CD8-positive, alpha-beta memory T cell (primary cell): ENCODE results near the gene ITSN1. TPM values are rescaled to one million over a fixed set of nuclear protein-coding genes. Genes with fewer than 3 reads are reported as not detected.
"Not testable (repeated sequence)": the region's sequence is repeated elsewhere in the genome, so short reads cannot be mapped to it uniquely, and the experiment has no call there.

Experiments
- CTCF ChIA-PET: fragments of 350-600 bp; sonication (Branson Sonifier 250); formaldehyde crosslinking; loops from one replicate; lab custom pipeline; 2021; ENCODE audit warnings: antibody characterized with exemption; lab: Charles Lee
- POLR2A ChIA-PET: fragments of 350-600 bp; sonication (Branson Sonifier 250); formaldehyde crosslinking; loops from one replicate; lab custom pipeline; 2021; ENCODE audit warnings: antibody characterized with exemption; lab: Charles Lee
- DNase-seq, 5 donors: peaks; one replicate each; pipeline versions ENCODE4 v3.0.0 to v3.0.0-alpha.2; 2020 to 2022; ENCODE audit warnings: mixed read lengths in 1 of 5
- H3K27ac ChIP-seq: one replicate; pipeline ENCODE4 v1.7.0; 2013; ENCODE audit warnings: low read depth, mild to moderate bottlenecking, low read length, moderate library complexity
- H3K27me3 ChIP-seq: 2 replicates; pipeline ENCODE4 v1.7.0; 2013; ENCODE audit warnings: low read length, mild to moderate bottlenecking; ENCODE audit not compliant: insufficient read depth, poor library complexity, severe bottlenecking
- H3K36me3 ChIP-seq: 2 replicates; pipeline ENCODE4 v1.7.0; 2013; ENCODE audit warnings: mild to moderate bottlenecking, low read length, moderate library complexity; ENCODE audit not compliant: insufficient read depth
- H3K4me1 ChIP-seq: 2 replicates; pipeline ENCODE4 v1.7.0; 2013; ENCODE audit warnings: mild to moderate bottlenecking, low read length, moderate library complexity; ENCODE audit not compliant: insufficient read depth
- H3K4me3 ChIP-seq: 2 replicates; pipeline ENCODE4 v1.7.0; 2013; ENCODE audit warnings: mild to moderate bottlenecking, low read length
- H3K9me3 ChIP-seq: 2 replicates; pipeline ENCODE4 v1.7.0; 2013; ENCODE audit warnings: mild to moderate bottlenecking, low read length
- H3K27ac Mint-ChIP-seq, 8 donors: one replicate each; pipeline ENCODE4 v1.8.0; 2020 to 2021; ENCODE audit warnings: mixed read lengths in 8 of 8, mild to moderate bottlenecking in 6 of 8, inconsistent platforms in 3 of 8, moderate library complexity in 3 of 8
- H3K27me3 Mint-ChIP-seq, 2 donors: one replicate each; pipeline ENCODE4 v1.8.0; 2020 to 2021; ENCODE audit warnings: mixed read lengths in 2 of 2, mild to moderate bottlenecking in 1 of 2, moderate library complexity in 1 of 2
- H3K36me3 Mint-ChIP-seq, 3 donors: one replicate each; pipeline ENCODE4 v1.8.0; 2020 to 2021; ENCODE audit warnings: mixed read lengths in 3 of 3, inconsistent platforms in 1 of 3, mild to moderate bottlenecking in 1 of 3
- H3K4me1 Mint-ChIP-seq, 3 donors: one replicate each; pipeline ENCODE4 v1.8.0; 2020 to 2021; ENCODE audit warnings: mixed read lengths in 3 of 3, inconsistent platforms in 1 of 3, mild to moderate bottlenecking in 1 of 3
- H3K4me3 Mint-ChIP-seq, 7 donors: one replicate each; pipeline ENCODE4 v1.8.0; 2020 to 2021; ENCODE audit warnings: mixed read lengths in 7 of 7, mild to moderate bottlenecking in 6 of 7, moderate library complexity in 4 of 7, inconsistent platforms in 2 of 7
- H3K9me3 Mint-ChIP-seq, 5 donors: one replicate each; pipeline ENCODE4 v1.8.0; 2020 to 2022; ENCODE audit warnings: mixed read lengths in 5 of 5, mild to moderate bottlenecking in 3 of 5, moderate library complexity in 2 of 5, inconsistent platforms in 1 of 5
- polyA plus RNA-seq: library from polyadenylated mRNA; unstranded; fragments of 300-500 nt; fragmentation: Illumina TruSeq; gene quantifications from one replicate; pipeline ENCODE4 v1.2.3, GENCODE V29; 2021
- total RNA-seq, 2 experiments: library from RNA; stranded (reverse); gene quantifications; one replicate each; pipeline ENCODE4 v1.2.3, GENCODE V29; 2021

ITSN1 gene
- total RNA-seq (1 to 10 TPM; 4.9 to 5.5 TPM), polyA plus RNA-seq (2.7 TPM)

- DNase-seq = peak; percentile 99 to 100 (median 100)
- no peaks in the 10 kb centered on the region for H3K9me3 Mint-ChIP-seq
- Histone ChIP-seq H3K36me3 (no peaks in the 10 kb centered on the region), H3K27me3 (no peaks in the 10 kb centered on the region), H3K4me1 (peaks cover 13% of the 10 kb centered on the region), H3K4me3 (peak within 1 kb of the TSS; percentile 95), H3K27ac (peak within 1 kb of the TSS; percentile 87), H3K9me3 (no peaks in the 10 kb centered on the region)
- CTCF ChIA-PET = no interaction called here
- peak within 1 kb of the TSS; percentile 90 to 98 (median 92) for H3K4me3 Mint-ChIP-seq
- peaks cover 10 to 19% of the 10 kb centered on the region in 2 donors for H3K27me3 Mint-ChIP-seq
- POLR2A ChIA-PET = interaction anchor here (1.5 kb wide), 1 partner anchor 122 kb away, joined by 3 read pairs; no protein-coding TSS in a partner anchor
- peak within 1 kb of the TSS; percentile 87 to 99 (median 97) for H3K27ac Mint-ChIP-seq
- H3K36me3 Mint-ChIP-seq = peaks cover 0 to 20% (median 2%) of the 10 kb centered on the region in 3 donors
- H3K4me1 Mint-ChIP-seq = peaks cover 17 to 41% (median 39%) of the 10 kb centered on the region in 3 donors
Measured at GRCh38 chr21:33642027-33642895, at the start of gene ITSN1. Gene ITSN1 (plus strand): TSS chr21:33642501. CDS start chr21:33718829, 76,328 bp downstream.

GRCh38 chr21:33598051-33598450 is 44.2 kb upstream of the ITSN1 start:
- Mint-ChIP-seq H3K27ac (no peak overlapping the region), H3K9me3 (no peaks in the 10 kb centered on the region), H3K36me3 (peaks cover 5 to 58% (median 18%) of the 10 kb centered on the region in 3 donors), H3K4me3 (no peak overlapping the region), H3K27me3 (no peaks in the 10 kb centered on the region), H3K4me1 (no peaks in the 10 kb centered on the region)
- no peaks in the 10 kb centered on the region for H3K9me3 ChIP-seq
- no peaks in the 10 kb centered on the region for H3K4me1 ChIP-seq
- H3K4me3 ChIP-seq = no peak overlapping the region
- CTCF ChIA-PET = interaction anchor here (2.7 kb wide), 1 partner anchor 8 kb away, joined by 10 read pairs; no protein-coding TSS in a partner anchor
- POLR2A ChIA-PET = no interaction called here
- no peak for DNase-seq
- H3K27ac ChIP-seq = no peak overlapping the region
- H3K36me3 ChIP-seq = peaks cover 7% of the 10 kb centered on the region
- no peaks in the 10 kb centered on the region for H3K27me3 ChIP-seq

- Mint-ChIP-seq H3K4me1 (peaks cover 0 to 3% (median 3%) of the 10 kb centered on the region in 3 donors), H3K4me3 (no peak overlapping the region), H3K27me3 (no peaks in the 10 kb centered on the region), H3K9me3 (no peaks in the 10 kb centered on the region), H3K36me3 (peaks cover 3 to 51% (median 10%) of the 10 kb centered on the region in 3 donors), H3K27ac (peak overlapping the region in 2 of 8 donors; percentile 17 to 30)
- no peak overlapping the region for H3K4me3 ChIP-seq
- H3K27ac ChIP-seq = no peak overlapping the region
- no peaks in the 10 kb centered on the region for H3K27me3 ChIP-seq
- no peaks in the 10 kb centered on the region for H3K9me3 ChIP-seq
- no peaks in the 10 kb centered on the region for H3K4me1 ChIP-seq
- POLR2A ChIA-PET = no interaction called here
- DNase-seq = no peak
- H3K36me3 ChIP-seq = peaks cover 5% of the 10 kb centered on the region
- CTCF ChIA-PET = interaction anchor here (0.9 to 2.0 kb wide), 3 partner anchors 14 to 20 kb away, joined by 3 to 6 read pairs (median 3); partner anchors contain the start of gene DONSON
Measured at GRCh38 chr21:33608559-33608958, 33.7 kb upstream of the ITSN1 start.

GRCh38 chr21:33611006-33611744 is 31.1 kb upstream of the ITSN1 start:
- Mint-ChIP-seq H3K4me3 (no peak overlapping the region), H3K27ac (peak overlapping the region in 2 of 8 donors; percentile 7 to 36), H3K9me3 (no peaks in the 10 kb centered on the region), H3K4me1 (no peaks in the 10 kb centered on the region), H3K27me3 (no peaks in the 10 kb centered on the region), H3K36me3 (peaks cover 3 to 50% (median 8%) of the 10 kb centered on the region in 3 donors)
- no peak overlapping the region for H3K4me3 ChIP-seq
- H3K27ac ChIP-seq = no peak overlapping the region
- no peak for DNase-seq
- ChIA-PET POLR2A (no interaction called here), CTCF (no interaction called here)
- H3K4me1 ChIP-seq = no peaks in the 10 kb centered on the region
- no peaks in the 10 kb centered on the region for H3K27me3 ChIP-seq
- no peaks in the 10 kb centered on the region for H3K9me3 ChIP-seq
- H3K36me3 ChIP-seq = peaks cover 5% of the 10 kb centered on the region

DNA sequence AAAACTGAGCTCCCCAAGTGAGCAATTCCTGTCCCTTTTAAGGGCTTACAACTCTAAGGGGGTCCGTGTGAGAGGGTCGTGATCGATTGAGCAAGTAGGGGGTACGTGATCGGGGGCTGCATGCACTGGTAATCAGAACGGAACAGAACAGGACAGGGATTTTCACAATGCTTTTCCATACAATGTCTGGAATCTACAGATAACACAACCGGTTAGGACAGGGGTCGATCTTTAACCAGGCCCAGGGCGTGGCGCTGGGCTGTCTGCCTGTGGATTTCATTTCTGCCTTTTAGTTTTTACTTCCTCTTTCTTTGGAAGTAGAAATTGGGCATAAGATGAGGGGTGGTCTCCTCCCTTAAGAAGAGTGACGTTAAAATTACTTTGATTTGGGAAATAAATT is 24.7 kb upstream of the ITSN1 start:
- CTCF ChIA-PET, DNase-seq, H3K9me3 ChIP-seq, H3K27ac Mint-ChIP-seq, H3K27me3 Mint-ChIP-seq, H3K4me1 Mint-ChIP-seq, H3K27ac ChIP-seq, POLR2A ChIA-PET, H3K27me3 ChIP-seq, H3K4me3 Mint-ChIP-seq, H3K36me3 ChIP-seq, H3K4me3 ChIP-seq, H3K4me1 ChIP-seq, H3K9me3 Mint-ChIP-seq: not testable (repeated sequence)
- H3K36me3 Mint-ChIP-seq = peaks cover 0 to 59% (median 20%) of the 10 kb centered on the region in 3 donors

DNA sequence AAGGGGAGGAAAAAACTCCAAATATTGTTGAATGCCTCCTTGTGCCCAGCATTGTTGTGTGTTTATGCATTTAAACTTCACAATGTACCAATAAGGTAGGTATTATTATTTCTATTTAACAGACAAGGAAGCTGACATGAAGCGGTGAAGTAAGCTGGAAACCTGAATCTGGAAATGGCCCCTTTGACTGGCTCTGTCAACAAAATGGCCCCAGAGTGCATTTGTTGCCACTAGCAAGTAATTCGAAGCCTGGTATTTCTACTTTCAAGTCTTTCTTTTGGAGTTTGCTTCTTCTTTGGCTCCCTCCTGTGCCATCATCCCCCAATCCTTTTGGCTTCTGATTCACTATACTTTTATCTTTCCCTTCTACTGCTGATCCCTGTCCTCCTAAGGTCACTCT is 23.9 kb upstream of the ITSN1 start:
- Mint-ChIP-seq H3K27me3 (no peaks in the 10 kb centered on the region), H3K36me3 (peaks cover 0 to 55% (median 16%) of the 10 kb centered on the region in 3 donors), H3K4me1 (no peaks in the 10 kb centered on the region), H3K4me3 (no peak overlapping the region), H3K27ac (peak overlapping the region in 1 of 8 donors; percentile 18), H3K9me3 (no peaks in the 10 kb centered on the region)
- ChIA-PET CTCF (no interaction called here), POLR2A (no interaction called here)
- Histone ChIP-seq H3K27ac (no peak overlapping the region), H3K4me3 (no peak overlapping the region), H3K4me1 (no peaks in the 10 kb centered on the region), H3K36me3 (peaks cover 1% of the 10 kb centered on the region), H3K9me3 (no peaks in the 10 kb centered on the region), H3K27me3 (no peaks in the 10 kb centered on the region)
- no peak for DNase-seq

- Histone ChIP-seq H3K27me3 (no peaks in the 10 kb centered on the region), H3K4me1 (no peaks in the 10 kb centered on the region), H3K36me3 (no peaks in the 10 kb centered on the region), H3K9me3 (no peaks in the 10 kb centered on the region), H3K4me3 (no peak overlapping the region), H3K27ac (no peak overlapping the region)
- no peaks in the 10 kb centered on the region for H3K27me3 Mint-ChIP-seq
- H3K4me1 Mint-ChIP-seq = no peaks in the 10 kb centered on the region
- H3K27ac Mint-ChIP-seq = peak overlapping the region in 2 of 8 donors; percentile 46 to 51
- H3K36me3 Mint-ChIP-seq = peaks cover 0 to 59% (median 18%) of the 10 kb centered on the region in 3 donors
- POLR2A ChIA-PET = no interaction called here
- CTCF ChIA-PET = no interaction called here
- no peak overlapping the region for H3K4me3 Mint-ChIP-seq
- no peak for DNase-seq
- no peaks in the 10 kb centered on the region for H3K9me3 Mint-ChIP-seq
Measured at GRCh38 chr21:33619726-33620125, 22.6 kb upstream of the ITSN1 start.
